Aorta (tissue), 5 donors: Measurements from ENCODE around the gene ASB4. TPM values are rescaled to one million over a fixed set of nuclear protein-coding genes. Genes with fewer than 3 reads are reported as not detected.

ENCODE experiments used
- ATAC-seq: fragments of 200-7000 bp; cut with Tn5 transposase; one replicate; pipeline ENCODE4 v1.9.1; 2022; ENCODE audit warnings: moderate library complexity; ENCODE audit not compliant: low FRiP score
- DNase-seq, 2 donors: peaks; one replicate each; pipeline ENCODE4 v3.0.0-alpha.2; 2020
- H3K27ac ChIP-seq, 2 donors: one replicate each; pipeline ENCODE4 v1.5.1; 2013; ENCODE audit warnings: low read length in 2 of 2, mild to moderate bottlenecking in 2 of 2, moderate library complexity in 2 of 2, control low read depth in 1 of 2, inconsistent platforms in 1 of 2, low read depth in 1 of 2
- H3K27me3 ChIP-seq, 2 donors: one replicate each; pipeline ENCODE4 v1.6.1; 2013; ENCODE audit warnings: control low read depth in 1 of 2, low read length in 1 of 2, mild to moderate bottlenecking in 1 of 2, moderate library complexity in 1 of 2; ENCODE audit not compliant: insufficient read depth in 2 of 2, control insufficient read depth in 1 of 2
- H3K36me3 ChIP-seq, 2 donors: one replicate each; pipeline ENCODE4 v1.6.1; 2013; ENCODE audit warnings: control low read depth in 1 of 2, low read length in 1 of 2, mild to moderate bottlenecking in 1 of 2; ENCODE audit not compliant: insufficient read depth in 2 of 2, control insufficient read depth in 1 of 2
- H3K4me1 ChIP-seq, 2 donors: one replicate each; pipeline ENCODE4 v1.6.1; 2013; ENCODE audit warnings: low read length in 2 of 2, control low read depth in 1 of 2, mild to moderate bottlenecking in 1 of 2, moderate library complexity in 1 of 2; ENCODE audit not compliant: insufficient read depth in 2 of 2, control insufficient read depth in 1 of 2
- H3K4me3 ChIP-seq, 2 donors: one replicate each; pipeline ENCODE4 v1.5.1; 2013; ENCODE audit warnings: low read length in 2 of 2, control low read depth in 1 of 2, mild to moderate bottlenecking in 1 of 2
- H3K9me3 ChIP-seq: one replicate; pipeline ENCODE4 v1.6.1; 2013; ENCODE audit warnings: mild to moderate bottlenecking, low read length; ENCODE audit not compliant: control insufficient read depth
- WGBS, 2 donors: extraction: QIAGEN DNeasy Blood & Tissue Kit; methylation state at CpG; one replicate each; pipeline ENCODE4 v1.1.7; 2013; 5-methylcytosine and 5-hydroxymethylcytosine counted together
- intact Hi-C, 2 donors: fragments of 100-400 bp; cut with DNase I; formaldehyde crosslinking; loops; one replicate each; pipeline versions ENCODE4 v1.14.2 to v1.15.0; 2022
- polyA plus RNA-seq, 2 donors: library from polyadenylated mRNA; stranded (reverse); fragments of 200-250 nt; gene quantifications; one replicate each; pipeline ENCODE4 v1.2.3, GENCODE V29; 2013
- total RNA-seq, 2 donors: library from RNA; stranded (reverse); fragmentation: NEBNext Ultra II Directional; extraction: Animal tissue kit (Norgen Biotek cat#: 25700); gene quantifications; one replicate each; pipeline ENCODE4 v1.2.1, GENCODE V29; 2021
- donor health status: healthy with polysubstance abuse.
- donor health status: Bipolar disorder and iron deficiency.
- donor health status: DM: no; HTN: no; CAD: no.
- donor health status: DM: no; HTN: no; CAD: no.
- donor health status: DM: yes; HTN: yes; CAD: no.

Gene ASB4
- total and polyA plus RNA-seq, 4 donors = not detected

DNA sequence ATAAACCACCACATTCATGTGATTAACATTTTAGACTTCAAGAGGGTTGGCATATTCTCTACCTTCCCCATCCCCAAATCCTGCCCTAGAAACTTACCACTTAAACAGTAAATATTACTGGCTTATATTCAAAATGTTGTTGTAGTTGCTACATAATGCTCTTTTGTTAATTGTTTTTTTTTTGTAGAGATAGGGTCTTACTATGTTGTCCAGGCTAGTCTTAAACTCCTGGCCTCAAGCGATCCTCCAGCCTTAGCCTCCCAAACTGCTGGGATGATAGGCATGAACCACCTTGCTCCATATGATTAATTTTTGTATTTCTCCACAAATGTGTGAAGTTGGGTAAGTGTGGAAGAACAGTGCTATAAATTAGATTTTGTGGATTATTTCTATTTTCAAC, 104.0 kb downstream of the ASB4 start:
- Histone ChIP-seq H3K36me3 (peaks cover 2 to 7% of the 10 kb centered on the region in 2 donors), H3K27ac (no peak overlapping the region), H3K4me3 (no peak overlapping the region), H3K9me3 (no peaks in the 10 kb centered on the region), H3K27me3 (no peaks in the 10 kb centered on the region), H3K4me1 (peaks cover 0 to 4% of the 10 kb centered on the region in 2 donors)
- ATAC-seq (no peak), DNase-seq (no peak)
- intact Hi-C loops = no loop called here
- whole genome bisulfite sequencing, 2 donors = 99 to 100% methylated on average over 1 of the region's 1 CpG

Other genes starting within 250 kb of the ASB4 start
- not detected for gene PON1, start 161.4 kb upstream of the ASB4 start, total RNA-seq
- not detected for gene PON1, start 161.4 kb upstream of the ASB4 start, polyA plus RNA-seq
- gene PON3, start 89.6 kb upstream of the ASB4 start, total RNA-seq = 1 to 10 TPM in 1 of 2 donors, under 1 TPM in 1; 0.55 to 5.5 TPM
- 1 to 10 TPM in 1 of 2 donors, not detected in 1; 2.5 TPM for gene PON3, start 89.6 kb upstream of the ASB4 start, polyA plus RNA-seq
- gene PON2, start 50.9 kb upstream of the ASB4 start, total RNA-seq = 10 to 100 TPM; 44.3 to 59.4 TPM
- gene PON2, start 50.9 kb upstream of the ASB4 start, polyA plus RNA-seq = 10 to 100 TPM; 27.9 to 60.3 TPM
- gene PDK4, start 110.6 kb downstream of the ASB4 start, total RNA-seq = 100 to 1,000 TPM in 1 of 2 donors, 10 to 100 TPM in 1; 34.1 to 294 TPM
- 100 to 1,000 TPM; 108 to 126 TPM for gene PDK4, start 110.6 kb downstream of the ASB4 start, polyA plus RNA-seq